PC-9 (cell line): Measurements from ENCODE around the gene MED26. TPM values are rescaled to one million over a fixed set of nuclear protein-coding genes. Genes with fewer than 3 reads are reported as not detected.

Experiments used
- BruUV-seq: library from RNA; stranded (reverse); fragments of 400-500 nt; replicated peaks from 2 replicates; lab custom pipeline; 2021; lab: Mats Ljungman, UMichigan
- CTCF ChIA-PET: fragments of 300-600 bp; sonication (Branson Sonifier 250); formaldehyde crosslinking; loops from one replicate; lab custom pipeline; 2022; ENCODE audit warnings: antibody characterized with exemption; lab: Charles Lee
- POLR2A ChIA-PET: fragments of 300-600 bp; sonication (Branson Sonifier 250); formaldehyde crosslinking; loops from one replicate; lab custom pipeline; 2022; ENCODE audit warnings: antibody characterized with exemption; ENCODE audit not compliant: unreplicated experiment; lab: Charles Lee
- DNase-seq, 2 experiments: peaks; one replicate each; pipeline versions ENCODE4 v3.0.0 to v3.0.0-alpha.2; 2015 to 2022; ENCODE audit warnings: mixed read lengths in 1 of 2
- H2AFZ ChIP-seq: fragments of 200-600 bp; sonication (generic); 2 replicates; pipeline ENCODE4 v1.8.1; 2017; ENCODE audit warnings: antibody characterized with exemption
- H3F3A ChIP-seq: fragments of 200-600 bp; sonication (generic); 2 replicates; pipeline ENCODE4 v1.8.1; 2017; ENCODE audit warnings: antibody characterized with exemption, mild to moderate bottlenecking, low read depth; ENCODE audit not compliant: insufficient read depth
- H3K27ac ChIP-seq: fragments of 200-600 bp; sonication (generic); 2 replicates; pipeline ENCODE4 v1.6.1; 2016; ENCODE audit warnings: mixed run types
- H3K27me3 ChIP-seq: fragments of 200-600 bp; sonication (generic); 2 replicates; pipeline ENCODE4 v1.6.1; 2016; ENCODE audit warnings: low read depth, mixed run types; ENCODE audit not compliant: insufficient read depth
- H3K36me3 ChIP-seq: fragments of 200-600 bp; sonication (generic); 2 replicates; pipeline ENCODE4 v1.6.1; 2016; ENCODE audit warnings: low read depth, mixed run types
- H3K4me1 ChIP-seq: fragments of 200-600 bp; sonication (generic); replicated peaks from 2 replicates; pipeline ENCODE4 v1.6.1; 2016; ENCODE audit warnings: mixed run types; ENCODE audit not compliant: insufficient read depth
- H3K4me2 ChIP-seq: fragments of 200-600 bp; sonication (generic); 2 replicates; pipeline ENCODE4 v1.6.1; 2017; ENCODE audit warnings: mixed run types
- H3K4me3 ChIP-seq: fragments of 200-600 bp; sonication (generic); 2 replicates; pipeline ENCODE4 v1.6.1; 2016; ENCODE audit warnings: mixed run types
- H3K79me2 ChIP-seq: fragments of 200-600 bp; sonication (generic); 2 replicates; pipeline ENCODE4 v1.6.1; 2017; ENCODE audit warnings: low read depth, mixed run types
- H3K9me2 ChIP-seq: fragments of 200-600 bp; sonication (generic); 2 replicates; pipeline ENCODE4 v1.8.1; 2017; ENCODE audit warnings: mild to moderate bottlenecking; ENCODE audit not compliant: insufficient read depth
- H3K9me3 ChIP-seq: fragments of 200-600 bp; sonication (generic); 2 replicates; pipeline ENCODE4 v1.8.1; 2016; ENCODE audit warnings: low read depth; ENCODE audit not compliant: insufficient read depth
- H4K20me1 ChIP-seq: fragments of 200-600 bp; sonication (generic); 2 replicates; pipeline ENCODE4 v1.8.1; 2017; ENCODE audit not compliant: insufficient read depth
- CTCF ChIP-seq: fragments of 200-600 bp; sonication (generic); conservative IDR thresholded peaks from 2 replicates; pipeline ENCODE4 v1.6.1; 2017; ENCODE audit warnings: mixed run types, antibody characterized with exemption, mild to moderate bottlenecking, moderate library complexity
- EZH2 ChIP-seq: fragments of 200-600 bp; sonication (generic); IDR thresholded peaks from 2 replicates; pipeline ENCODE4 v1.8.0; 2017; ENCODE audit warnings: antibody characterized with exemption, low read depth
- intact Hi-C: fragments of 100-400 bp; cut with micrococcal nuclease; formaldehyde crosslinking; loops from one replicate; pipeline ENCODE4 v1.10.0; 2022; ENCODE audit not compliant: unreplicated experiment
- total RNA-seq: library from RNA; stranded (reverse); gene quantifications from 2 replicates; pipeline ENCODE4 v1.2.3, GENCODE V29; 2021

The MED26 gene
- total RNA-seq, 1 experiment from 2014 or later = 11.9 TPM

GRCh38 chr19:16571283-16571682 is 56.7 kb downstream of the MED26 start:
- peak overlapping the region; percentile 69 for H2AFZ ChIP-seq
- H3K27ac ChIP-seq = peak overlapping the region; percentile 93
- H3K9me2 ChIP-seq = no peaks in the 10 kb centered on the region
- H3K4me1 ChIP-seq = peaks cover 46% of the 10 kb centered on the region
- H3K4me3 ChIP-seq = peak overlapping the region; percentile 84
- DNase-seq = no peak
- ChIA-PET CTCF (no interaction called here), POLR2A (no interaction called here)
- TF ChIP-seq EZH2 (no peak), CTCF (no peak)
- H3F3A ChIP-seq = peaks cover 51% of the 10 kb centered on the region
- no TSS peak for BruUV-seq
- peak overlapping the region; percentile 94 for H3K4me2 ChIP-seq
- H3K79me2 ChIP-seq = peaks cover 89% of the 10 kb centered on the region
- no peaks in the 10 kb centered on the region for H3K27me3 ChIP-seq
- intact Hi-C loops = no loop called here
- H3K9me3 ChIP-seq = no peaks in the 10 kb centered on the region
- peaks cover 9% of the 10 kb centered on the region for H3K36me3 ChIP-seq
- peaks cover 15% of the 10 kb centered on the region for H4K20me1 ChIP-seq

- intact Hi-C loops = loop anchor here (1.0 to 5.0 kb wide), 2 partner anchors 59 to 143 kb away; partner anchors contain the start of gene MED26
- Histone ChIP-seq H3K27ac (peak overlapping the region; percentile 93), H3K9me3 (no peaks in the 10 kb centered on the region), H3K9me2 (no peaks in the 10 kb centered on the region), H2AFZ (no peak overlapping the region), H3K27me3 (no peaks in the 10 kb centered on the region), H3K79me2 (peaks cover 78% of the 10 kb centered on the region), H3F3A (peaks cover 65% of the 10 kb centered on the region), H4K20me1 (peaks cover 9% of the 10 kb centered on the region; the same call in 1 of the 2 replicates), H3K4me3 (peak overlapping the region; percentile 39; the same call in 1 of the 2 replicates), H3K4me2 (peak overlapping the region; percentile 94), H3K36me3 (peaks cover 11% of the 10 kb centered on the region), H3K4me1 (peaks cover 54% of the 10 kb centered on the region)
- DNase-seq = peak; percentile 73 to 87
- ChIA-PET CTCF (no interaction called here), POLR2A (interaction anchor here (0.6 to 0.7 kb wide), 4 partner anchors 27 to 1261 kb away, joined by 3 to 10 read pairs (median 3); no protein-coding TSS in a partner anchor)
- TF ChIP-seq CTCF (no peak), EZH2 (no peak)
- TSS peak; percentile 30 for BruUV-seq
Observed at GRCh38 chr19:16569609-16570320, 58.2 kb downstream of the MED26 start.

GRCh38 chr19:16566702-16567101 is 61.3 kb downstream of the MED26 start:
- Histone ChIP-seq H4K20me1 (peaks cover 11% of the 10 kb centered on the region), H3F3A (peaks cover 59% of the 10 kb centered on the region), H3K27me3 (no peaks in the 10 kb centered on the region), H2AFZ (no peak overlapping the region), H3K4me1 (peaks cover 47% of the 10 kb centered on the region), H3K4me3 (no peak overlapping the region), H3K4me2 (no peak overlapping the region), H3K9me3 (no peaks in the 10 kb centered on the region), H3K36me3 (peaks cover 24% of the 10 kb centered on the region), H3K79me2 (peaks cover 62% of the 10 kb centered on the region), H3K9me2 (no peaks in the 10 kb centered on the region), H3K27ac (no peak overlapping the region)
- CTCF ChIA-PET = no interaction called here
- BruUV-seq = no TSS peak
- intact Hi-C loops = loop anchor here (5.0 kb wide), 1 partner anchor 146 kb away; no protein-coding TSS in a partner anchor
- TF ChIP-seq CTCF = no peak
- TF ChIP-seq EZH2 = no peak
- POLR2A ChIA-PET = no interaction called here
- DNase-seq = no peak
